K562 (cell line): Measurements from ENCODE around the gene PDCD1. TPM values are rescaled to one million over a fixed set of nuclear protein-coding genes. Genes with fewer than 3 reads are reported as not detected.

Experiments used
- ATAC-seq: fragments of 200-7000 bp; cut with Tn5 transposase; 3 replicates; pipeline ENCODE4 v1.9.1; 2020; ENCODE audit warnings: moderate library complexity
- BruUV-seq: library from RNA; stranded (reverse); fragments of 400-500 nt; replicated peaks from 2 replicates; lab custom pipeline; 2021; lab: Mats Ljungman, UMichigan
- CTCF ChIA-PET: fragments of 300-600 bp; formaldehyde crosslinking; extraction: SDS; loops from one replicate; lab custom pipeline; 2021; ENCODE audit warnings: low intra/inter-chr PET ratio; lab: Yijun Ruan, JAX
- POLR2A ChIA-PET: fragments of 300-600, 350-650 bp; sonication (Branson Sonifier 250); formaldehyde crosslinking; extraction: SDS; loops from one replicate; lab custom pipeline; 2021; ENCODE audit warnings: antibody characterized with exemption, inconsistent platforms; lab: Yijun Ruan, JAX
- DNase-seq, 4 experiments: peaks; one replicate each; pipeline versions ENCODE4 v3.0.0 to v3.0.0-alpha.2; 2011 to 2018; ENCODE audit warnings: low spot score in 3 of 4, mixed read lengths in 3 of 4; ENCODE audit errors: extremely low read depth in 1 of 4
- FAIRE-seq: peaks from 2 replicates; lab custom pipeline; 2011; peaks lifted over from hg19 to GRCh38; lab: Jason Lieb, UNC
- H2AFZ ChIP-seq: 2 replicates; pipeline ENCODE4 v1.6.0; 2011; ENCODE audit warnings: low read depth, low read length, control low read depth, inconsistent platforms
- H3K27ac ChIP-seq: fragments of 200-600 bp; 3 replicates; pipeline ENCODE4 v1.8.0; 2011; ENCODE audit warnings: low read depth, mild to moderate bottlenecking, control low read depth, inconsistent platforms, low read length, moderate library complexity, mixed read lengths; ENCODE audit errors: extremely low read depth
- H3K27me3 ChIP-seq, 2 experiments: fragments of 300-600 bp in 1 of 2; 2 replicates in 1 of 2; 3 replicates in 1 of 2; pipeline versions ENCODE4 v1.6.0 to v1.8.0; 2011; ENCODE audit warnings: inconsistent platforms in 2 of 2, low read length in 2 of 2, mild to moderate bottlenecking in 1 of 2, mixed read lengths in 1 of 2, moderate library complexity in 1 of 2; ENCODE audit not compliant: control insufficient read depth in 2 of 2, insufficient read depth in 2 of 2
- H3K36me3 ChIP-seq: fragments of 300-600 bp; 3 replicates; pipeline ENCODE4 v1.8.0; 2011; ENCODE audit warnings: mild to moderate bottlenecking, low read length, inconsistent platforms; ENCODE audit not compliant: control insufficient read depth, insufficient read depth
- H3K4me1 ChIP-seq, 2 experiments: fragments of 200-600 bp in 1 of 2; replicated peaks in 1 of 2; 2 replicates in 1 of 2; 3 replicates in 1 of 2; pipeline versions ENCODE4 v1.5.1 to v1.8.0; 2011; ENCODE audit warnings: inconsistent platforms in 2 of 2, low read length in 2 of 2, mild to moderate bottlenecking in 1 of 2, mixed read lengths in 1 of 2, moderate library complexity in 1 of 2; ENCODE audit not compliant: control insufficient read depth in 2 of 2, insufficient read depth in 2 of 2
- H3K4me2 ChIP-seq: 2 replicates; pipeline ENCODE4 v1.6.1; 2011; ENCODE audit warnings: low read length, control low read depth, inconsistent platforms, mixed read lengths; ENCODE audit not compliant: insufficient read depth
- H3K4me3 ChIP-seq: fragments of 200-600 bp; sonication (generic), shearing (Covaris generic); 2 replicates; pipeline ENCODE4 v1.5.1; 2016; ENCODE audit warnings: control low read depth, inconsistent platforms
- H3K79me2 ChIP-seq: fragments of 200-600 bp; 3 replicates; pipeline ENCODE4 v1.8.0; 2011; ENCODE audit warnings: low read length, inconsistent platforms; ENCODE audit not compliant: control insufficient read depth, insufficient read depth
- H3K9ac ChIP-seq, 2 experiments: 2 replicates each; pipeline versions ENCODE4 v1.6.0 to v1.6.1; 2011; ENCODE audit warnings: low read depth in 2 of 2, low read length in 2 of 2, control low read depth in 1 of 2, inconsistent platforms in 1 of 2, mild to moderate bottlenecking in 1 of 2, mixed read lengths in 1 of 2; ENCODE audit not compliant: insufficient read depth in 1 of 2
- H3K9me1 ChIP-seq: one replicate; pipeline ENCODE4 v1.6.0; 2011; ENCODE audit warnings: inconsistent platforms, mild to moderate bottlenecking, low read length, moderate library complexity; ENCODE audit not compliant: control insufficient read depth, insufficient read depth
- H3K9me3 ChIP-seq: replicated peaks from 2 replicates; pipeline ENCODE4 v1.5.1; 2011; ENCODE audit warnings: low read depth, low read length, inconsistent platforms; ENCODE audit not compliant: control insufficient read depth, insufficient read depth
- H4K20me1 ChIP-seq: replicated peaks from 2 replicates; pipeline ENCODE4 v1.6.1; 2011; ENCODE audit warnings: low read length, inconsistent platforms, mixed read lengths; ENCODE audit not compliant: control insufficient read depth, insufficient read depth
- DIDO1 ChIP-seq: fragments of 450-650 bp; IDR thresholded peaks from 2 replicates; pipeline ENCODE4 v1.6.1; 2016; ENCODE audit warnings: low read depth, missing biosample characterization, missing genetic modification characterization
- TFAP4 ChIP-seq: sonication (generic); formaldehyde crosslinking; IDR thresholded peaks from 2 replicates; pipeline ENCODE4 v1.8.0; 2022; ENCODE audit warnings: missing genetic modification reagents, mild to moderate bottlenecking, moderate library complexity, borderline replicate concordance
- ZBTB7A ChIP-seq: IDR thresholded peaks from 2 replicates; pipeline ENCODE4 v1.6.1; 2011; ENCODE audit warnings: low read depth, mild to moderate bottlenecking, low read length, moderate library complexity, borderline replicate concordance; ENCODE audit not compliant: control insufficient read depth
- WGBS: fragments of 100-300 bp; shearing (Covaris generic); methylation state at CpG from one replicate; pipeline ENCODE4 v1.1.6; 2016; ENCODE audit warnings: low coverage, mixed read lengths; ENCODE audit not compliant: insufficient coverage; ENCODE audit errors: missing lambda C conversion rate; 5-methylcytosine and 5-hydroxymethylcytosine counted together
- in situ Hi-C: fragments of 300-500 bp; cut with MboI; formaldehyde crosslinking; loops from 4 replicates; pipeline ENCODE4 v1.15.0; 2018; ENCODE audit warnings: inconsistent platforms, mixed read lengths
- intact Hi-C: fragments of 100-400 bp; cut with micrococcal nuclease; formaldehyde crosslinking; loops from 2 replicates; pipeline ENCODE4 v1.14.2; 2022
- polyA plus RNA-seq, 8 experiments: library from polyadenylated mRNA; depleted of rRNA in 4 of 8; stranded (reverse) in 5 of 8; unstranded in 3 of 8; fragments of >200 nt; fragmentation: Nextera tagmentation in 2 of 8; fragmentation: Illumina TruSeq in 1 of 8; extraction: Ambion mirVana in 2 of 8; extraction: Trizol in 1 of 8; gene quantifications; 2 replicates each; pipeline versions ENCODE4 v1.2.1 to v1.2.3, GENCODE V29; 2011 to 2014; ENCODE audit warnings: inconsistent platforms in 1 of 8, missing spikeins in 1 of 8
- total RNA-seq, 7 experiments: library from RNA; depleted of rRNA in 6 of 7; stranded (reverse); fragments of >200 nt in 6 of 7; fragmentation: Illumina TruSeq in 2 of 7; extraction: Trizol in 2 of 7; gene quantifications; 2 replicates each; pipeline versions ENCODE4 v1.2.1 to v1.2.3, GENCODE V29; 2011 to 2021; ENCODE audit warnings: low replicate concordance in 1 of 7

PDCD1 gene
- total and polyA plus RNA-seq, 9 of the 15 experiments (the other 6 are each of a cell fraction or from before 2014, with no cell fraction given): 0.15 to 2.5 (median 1.0) TPM; not detected in 2

GRCh38 chr2:241877197-241877685 is 18.5 kb upstream of the PDCD1 start:
- no peaks in the 10 kb centered on the region for H3K79me2 ChIP-seq
- H3K4me1 ChIP-seq: peaks cover 8 to 54% of the 10 kb centered on the region in 2 experiments; a peak in 4 of 5 replicates
- ATAC-seq (no peak), FAIRE-seq (no peak), DNase-seq (no peak)
- no peak overlapping the region; a peak in 1 of 4 replicates for H3K9ac ChIP-seq
- H3K27me3 ChIP-seq: no peaks in the 10 kb centered on the region
- H2AFZ ChIP-seq: no peak overlapping the region
- H3K4me2 ChIP-seq: no peak overlapping the region
- TF ChIP-seq DIDO1 (tag) (no peak), ZBTB7A (peak; percentile 28; the same call in 1 of the 2 replicates), TFAP4 (CRISPR knock-in tag) (no peak)
- no peaks in the 10 kb centered on the region for H3K36me3 ChIP-seq
- CTCF ChIA-PET: no interaction called here
- WGBS: 42% methylated on average over 9 of the region's 16 CpGs
- H4K20me1 ChIP-seq: no peaks in the 10 kb centered on the region
- intact Hi-C loops: loop anchor here (5.0 kb wide), 1 partner anchor 210 kb away; no protein-coding TSS in a partner anchor
- no peak overlapping the region for H3K27ac ChIP-seq
- no peaks in the 10 kb centered on the region for H3K9me3 ChIP-seq
- POLR2A ChIA-PET: interaction anchor here (0.5 to 0.6 kb wide), 2 partner anchors 27 to 308 kb away, joined by 3 read pairs; no protein-coding TSS in a partner anchor
- in situ Hi-C loops: loop anchor here (5.0 kb wide), 1 partner anchor 150 kb away; no protein-coding TSS in a partner anchor
- BruUV-seq: no TSS peak
- no peak overlapping the region for H3K4me3 ChIP-seq
- no peaks in the 10 kb centered on the region for H3K9me1 ChIP-seq
